ENCODE measurements around the gene LRRC8A. TPM values are rescaled to one million over a fixed set of nuclear protein-coding genes. Genes with fewer than 3 reads are reported as not detected.

Gene LRRC8A
- total and polyA plus RNA-seq, 11 donors, result 15.8 to 76.4 (median 28.8) TPM

GRCh38 chr9:128936171-128936865 lies 54.4 kb downstream of the LRRC8A start:
- DNase-seq, result no peak
- 89 to 90% (median 89%) methylated on average over 10 to 11 of the region's 11 CpGs for WGBS, 4 donors
- intact Hi-C loops (cut with DNase I), result no loop called here
- H3K4me1 ChIP-seq, result peaks cover 0 to 14% (median 11%) of the 10 kb centered on the region in 12 donors
- H3K27ac ChIP-seq, result no peak overlapping the region
- no peak for ATAC-seq
- TF ChIP-seq CTCF (IDR thresholded peaks at IDR 0.05), result no peak
- no peak for TF ChIP-seq POLR2A (IDR thresholded peaks at IDR 0.05)
- H3K9me3 ChIP-seq, result no peaks in the 10 kb centered on the region
- no peak overlapping the region for H3K4me3 ChIP-seq
- H3K27me3 ChIP-seq, result no peaks in the 10 kb centered on the region
- peaks cover 0 to 21% (median 3%) of the 10 kb centered on the region in 9 donors for H3K36me3 ChIP-seq

- DNase-seq, result no peak
- H3K36me3 ChIP-seq, result peaks cover 0 to 25% (median 3%) of the 10 kb centered on the region in 9 donors
- TF ChIP-seq CTCF (IDR thresholded peaks at IDR 0.05) (no peak), POLR2A (IDR thresholded peaks at IDR 0.05) (no peak)
- no peaks in the 10 kb centered on the region for H3K9me3 ChIP-seq
- no peak for ATAC-seq
- H3K4me3 ChIP-seq, result no peak overlapping the region
- no peaks in the 10 kb centered on the region for H3K27me3 ChIP-seq
- intact Hi-C loops (cut with DNase I), result no loop called here
- WGBS, 4 donors, result 89 to 96% (median 94%) methylated on average over 9 of the region's 9 CpGs
- peaks cover 0 to 26% (median 17%) of the 10 kb centered on the region in 12 donors for H3K4me1 ChIP-seq
- no peak overlapping the region for H3K27ac ChIP-seq
These were observed 55.6 kb downstream of the LRRC8A start for GRCh38 chr9:128937310-128938165.

- H3K9me3 ChIP-seq, result no peaks in the 10 kb centered on the region
- DNase-seq (peak in 1 of 5 donors; percentile 38), ATAC-seq (peak in 3 of 4 donors; percentile 25 to 63 (median 36))
- 57 to 67% (median 59%) methylated on average over 11 to 15 of the region's 15 CpGs for WGBS, 4 donors
- no peak for TF ChIP-seq POLR2A (IDR thresholded peaks at IDR 0.05)
- TF ChIP-seq CTCF (IDR thresholded peaks at IDR 0.05), result no peak
- H3K36me3 ChIP-seq, result peaks cover 0 to 20% (median 5%) of the 10 kb centered on the region in 9 donors
- H3K4me3 ChIP-seq, result no peak overlapping the region
- intact Hi-C loops (cut with DNase I), result no loop called here
- H3K27ac ChIP-seq, result peak overlapping the region in 6 of 12 donors; percentile 25 to 65 (median 46)
- H3K4me1 ChIP-seq, result peaks cover 0 to 48% (median 23%) of the 10 kb centered on the region in 12 donors
- H3K27me3 ChIP-seq, result no peaks in the 10 kb centered on the region
These were observed 58.5 kb downstream of the LRRC8A start for GRCh38 chr9:128940271-128940921.

All from heart left ventricle (tissue), 16 donors.